Left lobe of liver (tissue), 2 donors: ENCODE measurements around the gene GPR157. TPM values are rescaled to one million over a fixed set of nuclear protein-coding genes. Genes with fewer than 3 reads are reported as not detected.
A peak's percentile ranks its signal among the peaks of the same experiment; 100 is the strongest.

Experiments
- ATAC-seq: fragments of 200-7000 bp; cut with Tn5 transposase; one replicate; pipeline ENCODE4 v1.9.1; 2020; ENCODE audit warnings: mild to moderate bottlenecking, moderate library complexity
- DNase-seq: peaks from one replicate; pipeline ENCODE4 v3.0.0-alpha.2; 2020; ENCODE audit warnings: low spot score
- total RNA-seq: library from RNA; stranded (reverse); gene quantifications from one replicate; pipeline ENCODE4 v1.2.1, GENCODE V29; 2021
- donor health status: DM: no; HTN: no; CAD: no; lungs with moderate emphysema.
- donor health status: DM: no; HTN: yes; CAD: no.

GPR157 gene
- total RNA-seq, 1 donor from 2014 or later: 8.3 TPM

DNA sequence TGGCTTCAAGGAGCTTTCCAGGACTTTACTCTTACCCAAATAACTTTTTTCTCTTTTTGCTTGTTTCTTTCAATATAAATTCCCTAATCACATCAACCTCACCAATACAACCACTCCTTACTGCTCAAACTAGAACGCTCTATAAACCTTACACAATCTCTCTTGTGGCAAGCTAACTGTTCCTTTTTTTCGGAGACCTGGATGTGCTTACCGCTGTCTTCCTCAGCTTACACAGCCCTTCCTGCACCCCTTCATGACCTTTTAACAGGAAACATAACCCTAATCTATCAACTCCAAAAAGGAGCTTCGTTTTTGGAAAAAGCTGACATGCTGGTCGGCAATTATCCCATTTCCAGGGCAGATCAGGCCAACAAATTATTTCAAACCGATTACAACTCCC lies 35.3 kb downstream of the GPR157 start:
- DNase-seq (no peak), ATAC-seq (no peak)

DNA sequence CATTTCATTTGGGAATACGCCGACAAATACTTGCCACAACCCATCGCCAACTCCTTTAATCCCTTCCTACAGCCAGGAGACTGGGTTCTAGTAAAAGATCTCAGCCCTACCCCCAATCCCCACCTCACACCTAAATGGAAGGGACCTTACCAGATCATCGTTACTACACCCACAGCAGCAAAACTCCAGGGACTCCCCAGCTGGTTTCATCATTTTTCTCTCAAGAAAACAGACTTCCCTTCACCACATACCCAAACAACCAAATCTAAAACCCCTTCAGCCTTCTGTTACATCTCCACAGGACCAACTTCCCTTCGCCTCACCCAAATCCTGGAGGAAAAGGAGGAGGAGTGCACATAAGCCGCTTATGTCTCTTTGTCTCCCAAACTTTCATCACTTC lies 35.8 kb downstream of the GPR157 start:
- DNase-seq (no peak), ATAC-seq (no peak)

DNA sequence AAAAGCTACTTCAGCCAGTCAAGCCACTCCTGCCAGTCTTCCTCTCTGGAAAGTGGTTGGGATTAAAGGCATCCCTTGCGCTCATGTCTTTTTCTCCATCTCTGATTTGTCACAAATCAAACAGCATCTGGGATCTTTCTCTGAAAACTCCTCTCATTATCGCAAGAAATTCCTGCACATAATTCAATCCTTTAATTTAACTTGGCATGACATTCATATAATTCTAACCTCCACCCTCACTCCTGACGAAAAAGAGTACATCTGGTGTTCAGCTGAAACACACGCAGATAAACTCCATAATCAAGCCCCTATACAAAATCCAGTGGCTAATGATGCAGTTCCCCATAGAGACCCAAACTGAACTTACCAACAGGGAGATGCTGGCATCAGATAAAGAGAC lies 40.1 kb downstream of the GPR157 start:
- ATAC-seq (no peak), DNase-seq (no peak)

DNA sequence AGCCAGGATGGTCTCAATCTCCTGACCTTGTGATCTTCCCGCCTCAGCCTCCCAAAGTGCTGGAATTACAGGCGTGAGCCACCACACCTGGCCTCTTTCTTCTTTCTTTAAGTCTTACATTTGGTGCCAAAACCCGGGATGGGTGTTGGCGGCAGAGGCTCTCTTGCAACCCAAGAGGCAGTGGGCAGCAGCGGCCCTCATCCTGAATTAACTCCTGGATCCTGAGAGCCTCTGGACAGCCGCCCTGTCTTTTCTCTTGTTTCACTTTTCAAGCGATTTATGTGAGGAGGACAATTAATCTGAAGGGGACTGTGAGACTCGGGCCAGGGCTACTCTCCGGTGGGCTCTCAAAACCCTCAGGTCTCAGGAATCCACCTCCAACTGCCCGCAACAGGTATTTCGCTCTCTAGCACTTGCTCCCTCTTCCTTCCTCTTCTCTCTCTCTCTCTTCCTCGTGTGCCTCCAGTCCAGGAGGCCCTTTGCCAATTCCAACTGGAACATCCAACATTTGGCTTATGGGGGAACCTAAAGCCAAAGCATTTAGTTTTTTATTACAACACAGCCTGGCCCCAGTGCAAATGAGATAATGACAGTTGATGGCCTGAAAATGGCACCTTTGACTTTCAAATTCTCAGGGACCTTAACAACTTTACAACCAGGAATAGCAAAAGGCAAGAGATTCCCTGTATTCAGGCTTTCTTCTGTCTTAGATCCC lies 41.3 kb downstream of the GPR157 start:
- no peak for DNase-seq
- ATAC-seq: no peak

DNA sequence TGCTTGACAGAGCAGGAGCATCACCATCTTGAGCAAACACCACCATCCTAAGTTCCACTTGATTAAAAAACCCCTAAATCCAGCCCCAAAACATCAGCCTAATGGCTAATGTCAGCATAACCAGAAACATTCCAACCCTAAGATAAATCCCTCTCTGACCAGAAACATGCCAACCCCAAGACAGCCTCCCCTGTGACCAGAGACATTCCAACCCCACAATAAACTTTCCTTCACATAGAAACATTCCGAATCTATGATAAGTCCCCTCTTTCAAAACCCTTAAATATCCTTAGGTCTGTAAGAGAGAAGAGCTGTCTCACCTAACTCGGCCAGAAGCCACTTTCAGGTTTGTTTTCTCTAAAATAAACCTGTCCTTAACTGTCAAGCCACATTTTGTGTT lies 42.1 kb downstream of the GPR157 start:
- no peak for ATAC-seq
- no peak for DNase-seq

DNA sequence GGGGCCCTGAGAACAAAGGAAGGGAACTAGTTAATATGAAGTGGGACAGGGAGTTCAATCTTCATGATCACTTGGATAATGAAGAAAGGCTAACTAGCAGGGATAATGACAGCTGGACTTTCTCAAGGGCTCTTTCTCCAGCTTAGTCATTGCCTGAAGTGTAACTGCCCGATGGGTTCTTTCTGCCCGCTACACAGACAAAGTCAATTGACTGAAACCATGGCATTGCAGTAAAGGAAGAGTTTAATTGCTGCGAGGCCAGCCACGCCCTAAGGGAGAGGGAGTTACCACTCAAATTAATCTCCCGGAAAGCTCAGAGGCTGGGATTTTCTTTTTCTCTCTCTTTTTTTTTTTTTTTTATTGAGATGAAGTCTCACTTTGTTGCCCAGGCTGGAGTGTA lies 42.9 kb downstream of the GPR157 start:
- no peak for DNase-seq
- no peak for ATAC-seq

DNA sequence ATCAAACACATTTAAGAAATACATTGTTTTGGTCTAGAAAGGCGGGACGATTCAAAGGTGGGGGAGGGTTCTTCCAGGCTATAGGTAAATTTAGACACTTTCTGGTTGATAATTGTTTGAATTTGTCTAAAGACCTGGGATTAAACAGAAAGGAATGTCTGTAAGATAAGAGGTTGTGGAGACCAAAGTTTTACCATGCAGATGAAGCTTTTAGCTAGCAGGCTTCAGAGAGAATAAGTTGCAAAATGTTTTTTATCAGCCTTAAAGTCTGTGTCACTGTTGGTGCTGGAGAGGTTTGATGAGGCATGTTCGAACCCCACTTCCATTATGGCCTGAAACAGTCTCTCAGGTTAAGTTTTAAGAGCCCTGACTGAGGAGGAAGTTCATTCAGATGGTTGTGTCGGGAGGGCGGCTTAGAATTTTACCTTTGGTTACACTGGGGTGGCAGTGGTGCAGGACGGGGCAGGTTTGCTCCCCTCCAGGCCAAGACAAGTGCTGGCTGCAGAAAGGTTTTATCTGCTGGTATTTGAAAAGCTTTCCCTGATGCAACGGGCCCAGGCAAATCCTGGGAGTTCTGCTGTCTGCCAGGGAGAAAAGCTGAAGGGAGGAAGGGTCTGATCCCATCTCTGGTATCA lies 43.5 kb downstream of the GPR157 start:
- ATAC-seq: no peak
- DNase-seq: no peak

DNA sequence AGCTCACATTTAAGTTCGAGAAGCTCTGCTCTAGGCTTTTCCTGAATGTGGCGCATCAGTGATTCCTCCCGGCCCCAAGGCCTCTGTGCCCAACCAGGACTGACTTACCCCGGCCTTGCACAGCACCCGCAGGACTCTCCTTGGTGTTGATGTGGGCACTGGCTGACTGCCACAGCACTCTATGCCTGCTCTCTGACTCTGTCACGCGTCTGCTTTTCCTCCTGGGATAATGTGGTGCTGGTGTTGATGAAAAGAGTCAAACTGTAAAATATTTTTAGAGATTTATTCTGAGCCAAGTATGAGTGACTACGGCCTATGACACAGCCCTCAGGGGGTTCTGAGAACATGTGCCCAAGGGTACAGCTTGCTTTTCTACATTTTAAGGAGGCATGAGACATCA lies 44.0 kb downstream of the GPR157 start:
- ATAC-seq (no peak), DNase-seq (no peak)

DNA sequence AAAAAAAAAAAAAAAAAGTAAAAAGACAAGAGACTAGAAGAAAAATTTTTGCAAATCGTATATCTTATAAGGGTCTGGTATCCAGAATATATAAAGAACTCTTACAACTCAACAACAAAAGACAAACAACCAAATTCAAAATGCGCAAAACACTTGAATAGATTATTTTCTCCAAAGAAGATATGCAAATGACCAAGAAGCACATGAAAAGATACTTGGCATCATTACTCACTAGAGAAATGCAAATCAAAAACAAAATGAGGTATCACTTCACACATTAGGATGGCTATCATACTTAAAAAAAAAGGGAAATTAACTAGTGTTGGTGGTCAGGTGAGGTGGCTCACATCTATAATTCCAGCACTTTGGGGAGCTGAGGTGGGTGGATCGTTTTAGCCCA lies 47.4 kb downstream of the GPR157 start:
- DNase-seq: no peak
- no peak for ATAC-seq

DNA sequence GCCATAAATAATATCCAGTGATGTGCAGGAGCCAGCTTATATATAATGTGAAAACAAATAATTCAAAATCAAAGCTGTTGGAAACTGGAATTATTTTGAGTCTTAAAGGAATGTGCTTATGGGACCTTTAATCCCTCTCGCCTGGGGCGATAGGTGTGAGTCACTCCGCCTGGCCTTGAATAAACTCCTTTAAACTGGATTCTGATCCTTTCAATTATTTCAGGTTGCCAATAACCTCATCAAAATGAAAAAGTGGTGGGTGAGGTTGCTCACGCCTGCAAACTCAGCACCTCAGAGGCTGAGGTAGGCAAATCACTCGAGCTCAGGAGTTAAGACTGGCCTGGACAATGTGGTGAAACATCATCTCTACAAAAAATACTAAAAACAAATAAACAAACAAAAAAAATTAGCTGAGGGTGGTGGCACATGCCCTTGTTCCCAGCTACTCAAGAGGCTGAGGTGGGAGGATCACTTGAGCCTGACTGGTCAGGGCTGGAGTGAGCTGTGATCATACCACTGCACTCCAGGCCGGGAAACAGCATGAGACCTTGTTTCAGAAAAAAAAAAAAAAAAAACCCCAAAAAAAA lies 48.1 kb downstream of the GPR157 start:
- DNase-seq (no peak), ATAC-seq (no peak)

DNA sequence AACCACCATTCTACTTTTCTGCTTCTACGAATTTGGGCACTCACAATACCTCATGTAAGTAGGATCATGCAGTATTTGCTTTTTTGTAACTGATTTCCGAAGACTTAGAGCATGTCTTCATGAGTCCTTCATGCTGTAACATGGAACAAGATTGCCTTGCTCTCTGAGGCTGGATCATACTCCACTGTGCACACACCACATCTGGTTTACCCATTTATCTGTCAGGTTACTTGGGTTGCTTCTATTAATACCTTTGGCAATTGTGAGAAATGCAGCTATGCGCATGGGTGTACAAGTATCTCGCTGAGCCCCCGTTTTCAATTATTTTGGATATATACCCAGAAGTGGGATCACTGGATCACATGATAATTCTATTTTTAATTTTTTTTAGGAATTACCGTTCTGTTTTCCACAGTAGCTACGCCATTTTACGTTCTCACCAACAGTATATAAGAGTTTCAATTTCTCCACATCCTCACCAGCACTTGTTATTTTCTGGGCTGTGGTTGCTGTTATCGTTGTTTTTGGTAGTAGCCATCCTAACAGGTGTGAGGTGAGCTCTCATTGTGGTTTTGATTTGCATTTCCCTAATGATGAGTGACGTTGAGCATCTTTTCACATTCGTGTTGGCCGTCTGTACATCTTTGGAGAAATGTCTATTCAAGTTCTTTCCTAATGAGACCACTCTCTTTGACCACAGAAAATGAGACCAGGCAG lies 48.8 kb downstream of the GPR157 start:
- DNase-seq (no peak), ATAC-seq (no peak)

DNA sequence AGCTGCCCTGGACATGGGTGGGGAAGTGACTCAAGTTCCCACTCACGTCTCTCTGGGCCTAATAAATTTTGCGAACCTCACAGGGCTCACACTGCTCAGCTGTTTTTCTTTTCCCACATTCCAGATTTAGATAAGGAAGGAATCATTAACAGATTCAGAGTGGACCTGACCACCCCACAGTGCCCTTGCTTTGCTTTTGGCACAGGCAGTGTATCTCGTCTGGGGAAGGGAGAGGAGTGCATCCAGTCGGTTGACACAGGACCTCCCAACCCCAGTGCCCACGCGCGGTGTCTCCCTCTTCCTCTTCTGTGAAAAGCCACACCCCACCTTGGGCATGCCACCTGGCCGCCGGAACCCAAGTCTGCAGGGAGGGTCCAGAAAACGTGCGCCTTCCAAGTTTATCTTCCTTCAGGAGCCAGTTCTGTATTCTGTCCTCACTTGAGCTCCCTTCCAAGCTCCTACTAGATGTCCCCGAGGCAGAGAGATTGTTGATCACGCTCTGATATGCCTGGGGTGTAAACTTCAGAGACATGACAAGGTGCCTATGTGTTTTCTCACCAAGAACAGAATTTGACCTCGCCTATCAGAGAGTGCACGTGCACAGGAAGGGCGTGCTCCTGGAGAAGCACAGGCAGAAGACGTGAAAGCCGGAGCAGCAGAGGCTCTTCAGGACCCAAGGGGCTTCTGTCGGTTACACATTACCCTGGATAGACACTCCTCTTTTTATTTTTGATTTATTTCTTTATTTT lies 50.0 kb downstream of the GPR157 start:
- ATAC-seq: no peak
- no peak for DNase-seq

DNA sequence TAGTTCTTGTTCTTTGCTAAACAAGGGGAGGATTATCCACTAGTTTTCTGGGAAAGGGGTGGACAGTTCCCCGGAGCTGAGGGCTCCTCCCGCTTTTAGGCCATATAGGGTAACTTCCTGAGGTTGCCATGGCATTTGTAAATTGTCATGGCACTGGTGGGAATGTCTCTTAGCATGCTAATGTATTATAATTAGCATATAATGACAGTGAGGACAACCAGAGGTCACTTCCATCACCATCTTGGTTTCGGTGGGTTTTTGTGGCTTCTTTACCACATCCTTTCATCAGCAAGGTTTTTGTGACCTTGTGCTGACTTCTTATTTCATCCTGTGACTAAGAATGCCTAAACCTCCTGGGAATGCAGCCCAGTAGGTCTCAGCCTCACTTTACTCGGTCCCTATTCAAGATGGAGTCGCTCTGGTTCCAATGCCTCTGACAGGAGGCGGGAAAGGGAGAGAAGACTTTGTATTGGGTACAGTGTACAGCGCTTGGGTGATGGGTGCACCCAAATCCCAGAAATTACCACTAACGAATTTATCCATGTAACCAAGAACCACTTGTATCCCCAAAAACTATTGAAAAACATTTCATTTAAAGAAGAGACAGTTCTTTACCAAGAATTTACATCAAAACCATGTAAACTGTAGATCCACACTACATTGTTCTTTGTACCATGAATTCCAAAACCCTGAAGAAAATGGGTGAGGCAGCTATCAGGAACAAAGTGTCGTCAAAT lies 50.7 kb downstream of the GPR157 start:
- no peak for ATAC-seq
- no peak for DNase-seq

DNA sequence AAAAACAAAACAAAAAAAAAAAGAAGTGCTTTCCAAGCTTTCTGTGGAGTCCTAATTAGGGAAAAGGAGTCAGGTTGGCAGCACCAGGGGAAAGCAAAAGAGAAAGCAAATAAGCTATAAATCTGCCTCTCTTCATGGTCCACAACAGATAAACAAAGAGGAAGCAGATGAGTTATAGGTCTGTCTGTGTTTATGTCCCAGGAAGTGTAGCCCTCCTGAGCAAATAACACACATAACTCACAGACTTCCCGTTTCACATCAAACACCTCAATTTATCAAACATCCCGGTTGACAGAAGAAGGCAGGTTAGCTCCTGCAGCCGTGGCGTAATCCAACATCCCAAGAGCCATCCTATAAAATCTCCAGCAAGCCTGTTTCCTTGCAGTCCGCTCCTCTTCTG lies 53.9 kb downstream of the GPR157 start:
- ATAC-seq (no peak), DNase-seq (no peak)

DNA sequence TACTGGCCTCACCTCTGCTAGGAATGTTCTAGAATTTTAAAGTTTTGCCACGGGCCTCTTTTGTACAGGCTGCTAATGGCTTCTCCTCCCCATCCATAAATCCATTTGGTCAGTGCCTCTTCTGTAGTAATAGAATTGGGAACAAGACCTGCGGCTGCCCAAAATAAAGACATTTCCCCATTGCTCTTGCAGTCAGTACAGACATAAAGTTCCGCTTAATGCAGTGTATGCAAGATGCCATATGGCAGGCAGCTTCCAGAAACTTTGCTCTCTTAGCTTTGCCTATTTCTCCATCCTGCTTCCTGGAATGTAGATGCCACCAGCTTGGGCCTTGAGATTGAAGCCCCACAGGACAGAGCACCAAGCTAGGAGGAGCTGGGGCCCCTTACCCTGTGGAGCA lies 55.8 kb downstream of the GPR157 start:
- DNase-seq (no peak), ATAC-seq (no peak)

DNA sequence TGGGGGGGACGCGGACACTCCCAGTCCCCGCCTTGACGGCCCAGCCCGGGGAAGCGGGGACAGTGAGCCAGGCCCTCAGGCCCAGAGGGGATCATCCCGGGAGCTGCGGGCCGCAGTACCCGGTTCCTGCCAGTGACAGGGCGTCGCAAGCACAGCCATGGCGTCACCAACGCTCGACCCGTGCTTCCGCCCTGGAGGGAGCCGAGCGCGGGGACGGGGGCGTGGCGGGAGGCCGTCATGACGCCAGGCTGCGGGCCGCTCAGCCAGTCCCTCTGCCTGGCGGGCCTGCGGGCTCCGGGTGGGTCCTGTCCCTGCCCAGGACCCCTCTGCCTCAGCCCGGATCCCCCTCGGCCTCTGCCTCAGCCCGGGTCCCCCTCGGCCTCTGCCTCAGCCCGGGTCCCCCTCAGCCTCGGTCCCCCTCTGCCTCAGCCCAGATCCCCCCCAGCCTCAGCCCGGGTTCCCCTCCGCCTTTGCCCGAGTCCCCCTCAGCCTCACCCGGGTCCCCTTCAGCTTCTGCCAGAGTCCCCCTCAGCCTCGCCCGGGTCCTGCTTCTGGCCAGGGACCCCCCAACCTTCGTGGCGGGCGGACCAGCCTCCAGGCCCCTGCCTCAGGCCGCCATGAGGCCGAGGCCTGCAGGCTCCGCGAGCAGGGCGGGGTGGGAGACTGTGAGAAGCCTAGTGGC lies 57.2 kb downstream of the GPR157 start:
- DNase-seq: no peak
- no peak for ATAC-seq

DNA sequence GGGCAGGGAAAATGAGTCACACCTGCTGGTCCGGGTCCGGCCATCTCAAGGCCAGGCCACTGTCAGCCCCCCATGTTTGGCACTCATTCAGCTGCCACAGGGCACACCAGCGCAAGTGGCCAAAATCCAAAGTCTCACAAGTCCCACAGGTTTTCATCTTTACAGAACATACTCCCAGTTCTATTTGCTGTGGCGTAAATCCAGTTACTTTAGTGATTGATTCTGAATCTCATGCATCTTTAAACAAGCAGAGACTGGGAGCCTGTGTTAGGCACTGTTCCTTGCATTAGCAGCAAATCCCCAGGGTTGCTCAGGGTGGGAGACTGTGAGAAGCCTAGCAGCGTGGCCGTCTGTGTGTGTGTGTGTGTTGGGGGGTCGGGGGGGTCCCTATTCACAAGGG lies 58.4 kb downstream of the GPR157 start:
- no peak for DNase-seq

DNA sequence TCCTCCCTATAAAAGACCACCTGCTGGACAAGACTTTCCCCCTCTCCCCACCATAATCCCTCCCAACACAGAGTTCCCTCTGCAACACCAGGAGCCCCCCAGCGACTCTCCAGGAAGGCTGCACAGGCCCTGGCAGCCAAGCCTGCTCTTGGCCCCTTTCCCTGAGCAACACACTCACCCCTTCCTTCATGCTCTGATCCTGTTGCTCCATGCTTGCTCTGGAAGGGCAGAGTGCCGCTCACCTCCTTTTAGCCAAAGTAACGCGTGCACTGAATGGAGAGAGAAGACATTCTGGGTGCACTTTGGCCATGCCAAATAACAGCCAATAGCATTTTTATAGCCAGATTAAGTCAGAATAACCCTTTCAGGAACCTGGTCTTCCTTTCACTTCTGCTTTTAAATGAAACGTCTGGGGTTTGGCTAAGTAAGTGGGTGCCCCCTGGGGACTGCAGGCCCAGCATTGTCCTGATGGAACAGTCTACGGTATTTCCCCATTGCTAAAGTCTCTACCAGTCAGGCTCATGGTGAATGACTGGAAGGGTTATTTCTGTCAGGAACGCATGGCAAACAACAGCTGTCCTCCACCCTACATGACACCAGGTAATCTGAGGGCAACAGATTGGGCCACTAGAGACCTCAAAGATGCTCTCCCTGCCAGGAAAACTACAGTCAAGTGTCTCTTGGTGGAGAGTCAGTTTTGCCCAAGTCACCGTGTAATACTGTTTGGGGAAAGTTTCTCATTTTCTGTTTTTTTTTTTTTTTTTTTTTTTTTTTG lies 59.4 kb downstream of the GPR157 start, which contains the start of gene SLC2A5:
TSS of gene SLC2A5 (minus strand) at position 310 of the 775 bp plus-strand sequence. CDS start at position 211, 99 bp downstream.
- DNase-seq: no peak
- peak; percentile 38 for ATAC-seq

More for the DNA sequence above, 58.4 kb downstream of the GPR157 start:
- peak; percentile 34 for ATAC-seq

DNA sequence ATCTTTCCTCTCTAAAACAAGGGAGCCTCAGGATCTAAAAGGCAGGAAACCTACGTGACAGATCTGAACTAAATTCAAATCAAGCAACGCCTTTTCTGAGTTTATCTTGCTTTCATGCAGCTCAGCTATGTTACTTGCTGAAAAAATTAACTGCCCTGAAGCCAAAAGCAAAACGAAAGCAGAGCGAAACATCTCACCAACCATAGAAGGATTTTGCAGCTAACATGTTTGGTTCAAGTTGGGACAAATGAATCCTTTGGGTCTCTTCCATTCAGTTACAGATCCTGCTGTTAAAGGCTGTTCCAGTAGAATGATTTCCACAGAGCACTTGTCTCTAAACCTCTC lies 59.9 kb downstream of the GPR157 start:
- DNase-seq (no peak), ATAC-seq (no peak)
